Smooth muscle cell (in vitro differentiated cells): ENCODE measurements around the gene ABHD12B. TPM values are rescaled to one million over a fixed set of nuclear protein-coding genes. Genes with fewer than 3 reads are reported as not detected.

Experiments used
- DNase-seq: peaks from one replicate; lab custom pipeline; 2025; ENCODE audit not compliant: unreplicated experiment; lab: John Stamatoyannopoulos, UW
- H2AFZ ChIP-seq: fragments of 200-600 bp; sonication (generic); 2 replicates; pipeline ENCODE4 v1.6.0; 2016; ENCODE audit warnings: antibody characterized with exemption, low read depth, mild to moderate bottlenecking
- H3F3A ChIP-seq: fragments of 200-600 bp; sonication (generic); 2 replicates; pipeline ENCODE4 v1.6.0; 2017; ENCODE audit warnings: antibody characterized with exemption, low read depth
- H3K27ac ChIP-seq: fragments of 200-600 bp; sonication (generic); 2 replicates; pipeline ENCODE4 v1.5.1; 2016; ENCODE audit warnings: low read depth, mild to moderate bottlenecking
- H3K27me3 ChIP-seq: fragments of 200-600 bp; sonication (generic); 2 replicates; pipeline ENCODE4 v1.6.1; 2016; ENCODE audit warnings: low read depth, mild to moderate bottlenecking
- H3K36me3 ChIP-seq: fragments of 200-600 bp; sonication (generic); 2 replicates; pipeline ENCODE4 v1.5.1; 2016; ENCODE audit warnings: low read depth
- H3K4me1 ChIP-seq: fragments of 200-600 bp; sonication (generic); 2 replicates; pipeline ENCODE4 v1.5.1; 2016; ENCODE audit warnings: low read depth
- H3K4me2 ChIP-seq: fragments of 200-600 bp; sonication (generic); 2 replicates; pipeline ENCODE4 v1.6.0; 2016; ENCODE audit warnings: mild to moderate bottlenecking
- H3K4me3 ChIP-seq: fragments of 200-600 bp; sonication (generic); 2 replicates; pipeline ENCODE4 v1.5.1; 2016; ENCODE audit warnings: mild to moderate bottlenecking
- H3K79me2 ChIP-seq: fragments of 200-600 bp; sonication (generic); 2 replicates; pipeline ENCODE4 v1.6.0; 2016; ENCODE audit warnings: low read depth, mild to moderate bottlenecking
- H3K9ac ChIP-seq: fragments of 200-600 bp; sonication (generic); 2 replicates; pipeline ENCODE4 v1.6.0; 2016; ENCODE audit warnings: low read depth
- H3K9me3 ChIP-seq: fragments of 200-600 bp; sonication (generic); replicated peaks from 2 replicates; pipeline ENCODE4 v1.5.1; 2016; ENCODE audit warnings: low read depth
- H4K20me1 ChIP-seq: fragments of 200-600 bp; sonication (generic); 2 replicates; pipeline ENCODE4 v1.6.0; 2016; ENCODE audit warnings: low read depth
- CTCF ChIP-seq: fragments of 200-600 bp; sonication (generic); IDR thresholded peaks from 2 replicates; pipeline ENCODE4 v1.5.1; 2017; ENCODE audit warnings: borderline replicate concordance, mild to moderate bottlenecking, antibody characterized with exemption; ENCODE audit not compliant: insufficient read depth, poor library complexity, severe bottlenecking
- WGBS: methylation state at CpG from one replicate; pipeline ENCODE4 v1.1.7; 2016; ENCODE audit warnings: low lambda C conversion rate; 5-methylcytosine and 5-hydroxymethylcytosine counted together
- polyA plus RNA-seq: library from polyadenylated mRNA; unstranded; fragments of >200 nt; fragmentation: Nextera tagmentation; extraction: Ambion mirVana; gene quantifications from 2 replicates; pipeline ENCODE4 v1.2.1, GENCODE V29; 2016
- small RNA-seq: library from RNA; depleted of rRNA; stranded (forward); fragments of <200 nt; gene quantifications from one replicate; pipeline ENCODE3, GENCODE V24; 2014
- total RNA-seq: library from RNA; depleted of rRNA; stranded (reverse); fragments of >200 nt; gene quantifications from 2 replicates; pipeline ENCODE4 v1.2.3, GENCODE V29; 2014

The ABHD12B gene
- total and polyA plus RNA-seq, 2 experiments from 2014 or later: not detected

GRCh38 chr14:50948205-50948604 lies 76.4 kb downstream of the ABHD12B start:
- no peak overlapping the region for H2AFZ ChIP-seq
- DNase-seq: no peak
- H4K20me1 ChIP-seq: no peaks in the 10 kb centered on the region
- no peak overlapping the region for H3K27ac ChIP-seq
- peaks cover 11% of the 10 kb centered on the region for H3F3A ChIP-seq
- no peaks in the 10 kb centered on the region for H3K36me3 ChIP-seq
- peaks cover 1% of the 10 kb centered on the region for H3K4me1 ChIP-seq
- H3K27me3 ChIP-seq: no peaks in the 10 kb centered on the region
- no peaks in the 10 kb centered on the region for H3K79me2 ChIP-seq
- no peak overlapping the region for H3K9ac ChIP-seq
- no peaks in the 10 kb centered on the region for H3K9me3 ChIP-seq
- TF ChIP-seq CTCF: no peak
- no peak overlapping the region for H3K4me3 ChIP-seq
- no peak overlapping the region for H3K4me2 ChIP-seq
- 88% methylated on average over 2 of the region's 2 CpGs for WGBS

- no peak overlapping the region for H2AFZ ChIP-seq
Measured at GRCh38 chr14:50951032-50951431, 79.2 kb downstream of the ABHD12B start.

GRCh38 chr14:50953502-50953901 lies 81.6 kb downstream of the ABHD12B start:
- Histone ChIP-seq H2AFZ (no peak overlapping the region), H3K79me2 (no peaks in the 10 kb centered on the region), H3K4me2 (no peak overlapping the region), H3K4me3 (no peak overlapping the region), H3K4me1 (peaks cover 4% of the 10 kb centered on the region), H3K27ac (no peak overlapping the region), H3F3A (peaks cover 11% of the 10 kb centered on the region), H3K9me3 (no peaks in the 10 kb centered on the region), H3K27me3 (no peaks in the 10 kb centered on the region), H3K36me3 (no peaks in the 10 kb centered on the region), H4K20me1 (no peaks in the 10 kb centered on the region), H3K9ac (no peak overlapping the region)
- DNase-seq: no peak
- no peak for TF ChIP-seq CTCF
- WGBS: 100% methylated on average over 1 of the region's 1 CpG

More at GRCh38 chr14:50951032-50951431, 79.2 kb downstream of the ABHD12B start:
- Histone ChIP-seq H3K4me1 (peaks cover 4% of the 10 kb centered on the region), H3K79me2 (no peaks in the 10 kb centered on the region), H3K9ac (no peak overlapping the region), H3K9me3 (no peaks in the 10 kb centered on the region), H3K36me3 (no peaks in the 10 kb centered on the region), H3K27ac (no peak overlapping the region), H4K20me1 (no peaks in the 10 kb centered on the region), H3K4me2 (no peak overlapping the region), H3K4me3 (no peak overlapping the region), H3K27me3 (no peaks in the 10 kb centered on the region), H3F3A (peaks cover 23% of the 10 kb centered on the region)
- 97% methylated on average over 6 of the region's 6 CpGs for WGBS
- no peak for TF ChIP-seq CTCF
- DNase-seq: no peak

Small RNAs within 50 kb of the gene (small RNA-seq; reads per million reads assigned to genes)
- not detected for gene RF00593

Other genes with a start within 250 kb of the ABHD12B start
- 17.7 and 24.8 TPM in 2 replicates for gene SAV1, start 203.7 kb upstream of the ABHD12B start, total RNA-seq
- gene SAV1, start 203.7 kb upstream of the ABHD12B start, polyA plus RNA-seq: 17.7 and 18.4 TPM in 2 replicates
- gene NIN, start 40.9 kb upstream of the ABHD12B start, total RNA-seq: 14.9 and 25.6 TPM in 2 replicates
- gene NIN, start 40.9 kb upstream of the ABHD12B start, polyA plus RNA-seq: 7.5 and 9.3 TPM in 2 replicates
- gene PYGL, start 72.4 kb downstream of the ABHD12B start, total RNA-seq: 28.8 and 43.0 TPM in 2 replicates
- gene PYGL, start 72.4 kb downstream of the ABHD12B start, polyA plus RNA-seq: 23.4 and 29.7 TPM in 2 replicates
- gene TRIM9, start 223.1 kb downstream of the ABHD12B start, total RNA-seq: 1.3 and 1.5 TPM in 2 replicates
- 0.19 and 0.57 TPM in 2 replicates for gene TRIM9, start 223.1 kb downstream of the ABHD12B start, polyA plus RNA-seq